Liver (tissue), 9 donors: ENCODE results near the gene TACC2. TPM values are rescaled to one million over a fixed set of nuclear protein-coding genes. Genes with fewer than 3 reads are reported as not detected.
A peak's percentile ranks its signal among the peaks of the same experiment; 100 is the strongest.

Source experiments
- DNase-seq: peaks from one replicate; pipeline ENCODE4 v3.0.0-alpha.2; 2017; ENCODE audit warnings: low spot score
- H3K27ac ChIP-seq, 2 donors: one replicate each; pipeline ENCODE4 v1.7.0; 2013; ENCODE audit warnings: inconsistent platforms in 2 of 2, low read length in 2 of 2, control low read depth in 1 of 2, low read depth in 1 of 2, mild to moderate bottlenecking in 1 of 2
- H3K27me3 ChIP-seq, 4 donors: one replicate each; pipeline versions ENCODE4 v1.6.1 to v1.7.0; 2013; ENCODE audit warnings: low read length in 3 of 4, inconsistent platforms in 1 of 4, mild to moderate bottlenecking in 1 of 4, moderate library complexity in 1 of 4; ENCODE audit not compliant: control insufficient read depth in 4 of 4, insufficient read depth in 4 of 4
- H3K36me3 ChIP-seq, 4 donors: one replicate each; pipeline versions ENCODE4 v1.6.1 to v1.7.0; 2013; ENCODE audit warnings: low read length in 3 of 4, mild to moderate bottlenecking in 3 of 4, low read depth in 1 of 4, moderate library complexity in 1 of 4; ENCODE audit not compliant: control insufficient read depth in 4 of 4, insufficient read depth in 3 of 4
- H3K4me1 ChIP-seq, 4 donors: one replicate each; pipeline versions ENCODE4 v1.6.1 to v1.7.0; 2013; ENCODE audit warnings: low read length in 3 of 4, mild to moderate bottlenecking in 3 of 4, moderate library complexity in 1 of 4; ENCODE audit not compliant: control insufficient read depth in 4 of 4, insufficient read depth in 4 of 4
- H3K4me3 ChIP-seq, 3 donors: one replicate each; pipeline versions ENCODE4 v1.6.1 to v1.7.0; 2013; ENCODE audit warnings: low read length in 3 of 3, control low read depth in 1 of 3, low read depth in 1 of 3, mild to moderate bottlenecking in 1 of 3
- H3K9ac ChIP-seq, 2 donors: one replicate each; pipeline ENCODE4 v1.7.0; 2013; ENCODE audit warnings: low read length in 2 of 2, mild to moderate bottlenecking in 2 of 2, moderate library complexity in 2 of 2, control low read depth in 1 of 2, low read depth in 1 of 2
- H3K9me3 ChIP-seq, 4 donors: one replicate each; pipeline versions ENCODE4 v1.6.1 to v1.7.0; 2013; ENCODE audit warnings: low read length in 3 of 4; ENCODE audit not compliant: control insufficient read depth in 4 of 4
- EGR1 ChIP-seq, 2 donors: IDR thresholded peaks; 2 replicates each; pipeline ENCODE4 v1.6.1; 2016 to 2018; ENCODE audit warnings: antibody characterized with exemption in 2 of 2, low read depth in 2 of 2
- FOXA1 ChIP-seq: IDR thresholded peaks from 2 replicates; pipeline ENCODE4 v1.6.1; 2016; ENCODE audit warnings: antibody characterized with exemption
- FOXA2 ChIP-seq: IDR thresholded peaks from 2 replicates; pipeline ENCODE4 v1.6.1; 2016; ENCODE audit warnings: antibody characterized with exemption
- GABPA ChIP-seq, 2 donors: IDR thresholded peaks in 1 of 2; conservative IDR thresholded peaks in 1 of 2; 2 replicates each; pipeline ENCODE4 v1.6.1; 2016; ENCODE audit warnings: antibody characterized with exemption in 2 of 2, mild to moderate bottlenecking in 1 of 2, moderate library complexity in 1 of 2
- HNF4A ChIP-seq, 2 donors: conservative IDR thresholded peaks; 2 replicates each; pipeline ENCODE4 v1.6.1; 2016; ENCODE audit warnings: antibody characterized with exemption in 2 of 2, mild to moderate bottlenecking in 2 of 2
- HNF4G ChIP-seq: IDR thresholded peaks from 2 replicates; pipeline ENCODE4 v1.6.1; 2016; ENCODE audit warnings: antibody characterized with exemption
- JUND ChIP-seq, 2 donors: IDR thresholded peaks; 2 replicates each; pipeline ENCODE4 v1.6.1; 2016; ENCODE audit warnings: antibody characterized with exemption in 2 of 2
- NR2F2 ChIP-seq: IDR thresholded peaks from 2 replicates; pipeline ENCODE4 v1.6.1; 2016; ENCODE audit warnings: antibody characterized with exemption
- RAD21 ChIP-seq, 2 donors: IDR thresholded peaks; 2 replicates each; pipeline ENCODE4 v1.6.1; 2016; ENCODE audit warnings: antibody characterized with exemption in 2 of 2, mild to moderate bottlenecking in 2 of 2
- RXRA ChIP-seq, 2 donors: IDR thresholded peaks; 2 replicates each; pipeline ENCODE4 v1.6.1; 2017 to 2018; ENCODE audit warnings: antibody characterized with exemption in 2 of 2, mild to moderate bottlenecking in 1 of 2
- SP1 ChIP-seq: IDR thresholded peaks from 2 replicates; pipeline ENCODE4 v1.6.1; 2018; ENCODE audit warnings: antibody characterized with exemption, mild to moderate bottlenecking
- TAF1 ChIP-seq: conservative IDR thresholded peaks from 2 replicates; pipeline ENCODE4 v1.6.1; 2016; ENCODE audit warnings: antibody characterized with exemption, mild to moderate bottlenecking
- YY1 ChIP-seq: IDR thresholded peaks from 2 replicates; pipeline ENCODE4 v1.6.1; 2016; ENCODE audit warnings: antibody characterized with exemption, mild to moderate bottlenecking
- WGBS: extraction: QIAGEN DNeasy Blood & Tissue Kit; methylation state at CpG from one replicate; pipeline ENCODE4 v1.1.7; 2013; 5-methylcytosine and 5-hydroxymethylcytosine counted together
- polyA plus RNA-seq, 2 donors: library from polyadenylated mRNA; stranded (reverse) in 1 of 2; unstranded in 1 of 2; fragments of 200-250 nt in 1 of 2; fragments of >200 nt in 1 of 2; fragmentation: Nextera tagmentation in 1 of 2; extraction: Ambion mirVana in 1 of 2; gene quantifications; one replicate each; pipeline versions ENCODE4 v1.2.1 to v1.2.3, GENCODE V29; 2013 to 2015
- total RNA-seq, 2 donors: library from RNA; depleted of rRNA; stranded (reverse); fragments of >200 nt; gene quantifications; one replicate each; pipeline ENCODE4 v1.2.3, GENCODE V29; 2014
- TF ChIP-seq, protein P1 (sequence below): IDR thresholded peaks from 2 replicates; pipeline ENCODE4 v1.6.1; 2016; ENCODE audit warnings: antibody characterized with exemption, mild to moderate bottlenecking
- TF ChIP-seq, protein P2 (sequence below): fragments of 150-350 bp; IDR thresholded peaks from 2 replicates; pipeline ENCODE4 v1.5.1; 2017; ENCODE audit warnings: improper control_type of control experiment, low read depth, low read length; ENCODE audit not compliant: missing input control
- TF ChIP-seq, protein P3 (sequence below): IDR thresholded peaks from 2 replicates; pipeline ENCODE4 v1.6.1; 2016; ENCODE audit warnings: antibody characterized with exemption
- TF ChIP-seq, protein P4 (sequence below): IDR thresholded peaks from 2 replicates; pipeline ENCODE4 v1.6.1; 2016; ENCODE audit warnings: antibody characterized with exemption
- TF ChIP-seq, protein P5 (sequence below): IDR thresholded peaks from 2 replicates; pipeline ENCODE4 v1.6.1; 2016; ENCODE audit warnings: antibody characterized with exemption
- donor health status: healthy.
- donor health status: healthy.
- donor health status: healthy.
- donor health status: healthy.
- donor health status: healthy.

Gene TACC2
- total and polyA plus RNA-seq, 4 donors, result 1.5 to 9.1 (median 7.8) TPM

DNA sequence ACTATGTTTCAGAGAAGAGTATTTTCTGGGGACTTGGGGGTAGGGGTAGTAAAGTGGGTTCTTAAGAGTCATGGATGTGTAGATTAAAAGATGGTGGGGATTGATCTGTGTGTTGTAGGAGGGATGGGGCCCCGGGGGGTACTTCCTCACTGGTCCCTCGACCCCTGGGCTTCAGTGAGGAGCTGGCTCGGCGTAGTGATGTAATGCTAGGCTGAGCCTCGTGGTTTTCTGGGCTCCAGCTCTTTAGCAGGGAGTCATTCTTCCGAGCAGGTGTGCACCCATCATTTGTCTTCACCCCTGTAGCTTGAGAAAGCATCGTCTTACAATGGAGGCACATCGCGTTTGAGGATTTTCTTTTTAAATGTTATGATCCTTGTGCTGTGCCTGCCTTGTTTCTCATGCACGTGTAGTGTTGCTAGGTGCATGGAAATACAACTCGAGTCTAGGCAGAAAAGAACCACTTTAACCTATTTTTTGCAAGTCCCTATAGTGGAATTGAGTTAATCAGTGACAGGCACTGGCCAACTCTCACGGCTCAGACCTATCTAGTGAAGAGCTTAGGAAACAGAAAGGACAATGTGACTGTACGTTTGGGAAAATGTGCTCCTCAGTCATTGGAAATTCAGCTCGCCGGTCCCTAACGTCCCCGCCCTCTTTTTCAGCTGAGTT, 176.0 kb downstream of the TACC2 start:
- WGBS, result 26% methylated on average over 17 of the region's 17 CpGs
- DNase-seq, result no peak
- H3K27ac ChIP-seq, result peak overlapping the region; percentile 31 to 74

More for the DNA sequence above, 176.0 kb downstream of the TACC2 start:
- TF ChIP-seq RAD21 (IDR thresholded peaks at IDR 0.05), result peak in 1 of 2 donors; percentile 55
- TF ChIP-seq, protein P1, sequence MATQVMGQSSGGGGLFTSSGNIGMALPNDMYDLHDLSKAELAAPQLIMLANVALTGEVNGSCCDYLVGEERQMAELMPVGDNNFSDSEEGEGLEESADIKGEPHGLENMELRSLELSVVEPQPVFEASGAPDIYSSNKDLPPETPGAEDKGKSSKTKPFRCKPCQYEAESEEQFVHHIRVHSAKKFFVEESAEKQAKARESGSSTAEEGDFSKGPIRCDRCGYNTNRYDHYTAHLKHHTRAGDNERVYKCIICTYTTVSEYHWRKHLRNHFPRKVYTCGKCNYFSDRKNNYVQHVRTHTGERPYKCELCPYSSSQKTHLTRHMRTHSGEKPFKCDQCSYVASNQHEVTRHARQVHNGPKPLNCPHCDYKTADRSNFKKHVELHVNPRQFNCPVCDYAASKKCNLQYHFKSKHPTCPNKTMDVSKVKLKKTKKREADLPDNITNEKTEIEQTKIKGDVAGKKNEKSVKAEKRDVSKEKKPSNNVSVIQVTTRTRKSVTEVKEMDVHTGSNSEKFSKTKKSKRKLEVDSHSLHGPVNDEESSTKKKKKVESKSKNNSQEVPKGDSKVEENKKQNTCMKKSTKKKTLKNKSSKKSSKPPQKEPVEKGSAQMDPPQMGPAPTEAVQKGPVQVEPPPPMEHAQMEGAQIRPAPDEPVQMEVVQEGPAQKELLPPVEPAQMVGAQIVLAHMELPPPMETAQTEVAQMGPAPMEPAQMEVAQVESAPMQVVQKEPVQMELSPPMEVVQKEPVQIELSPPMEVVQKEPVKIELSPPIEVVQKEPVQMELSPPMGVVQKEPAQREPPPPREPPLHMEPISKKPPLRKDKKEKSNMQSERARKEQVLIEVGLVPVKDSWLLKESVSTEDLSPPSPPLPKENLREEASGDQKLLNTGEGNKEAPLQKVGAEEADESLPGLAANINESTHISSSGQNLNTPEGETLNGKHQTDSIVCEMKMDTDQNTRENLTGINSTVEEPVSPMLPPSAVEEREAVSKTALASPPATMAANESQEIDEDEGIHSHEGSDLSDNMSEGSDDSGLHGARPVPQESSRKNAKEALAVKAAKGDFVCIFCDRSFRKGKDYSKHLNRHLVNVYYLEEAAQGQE, result no peak
- TF ChIP-seq RXRA (IDR thresholded peaks at IDR 0.05), result peak; percentile 66 to 84
- TF ChIP-seq NR2F2, result no peak
- TF ChIP-seq, protein P2, sequence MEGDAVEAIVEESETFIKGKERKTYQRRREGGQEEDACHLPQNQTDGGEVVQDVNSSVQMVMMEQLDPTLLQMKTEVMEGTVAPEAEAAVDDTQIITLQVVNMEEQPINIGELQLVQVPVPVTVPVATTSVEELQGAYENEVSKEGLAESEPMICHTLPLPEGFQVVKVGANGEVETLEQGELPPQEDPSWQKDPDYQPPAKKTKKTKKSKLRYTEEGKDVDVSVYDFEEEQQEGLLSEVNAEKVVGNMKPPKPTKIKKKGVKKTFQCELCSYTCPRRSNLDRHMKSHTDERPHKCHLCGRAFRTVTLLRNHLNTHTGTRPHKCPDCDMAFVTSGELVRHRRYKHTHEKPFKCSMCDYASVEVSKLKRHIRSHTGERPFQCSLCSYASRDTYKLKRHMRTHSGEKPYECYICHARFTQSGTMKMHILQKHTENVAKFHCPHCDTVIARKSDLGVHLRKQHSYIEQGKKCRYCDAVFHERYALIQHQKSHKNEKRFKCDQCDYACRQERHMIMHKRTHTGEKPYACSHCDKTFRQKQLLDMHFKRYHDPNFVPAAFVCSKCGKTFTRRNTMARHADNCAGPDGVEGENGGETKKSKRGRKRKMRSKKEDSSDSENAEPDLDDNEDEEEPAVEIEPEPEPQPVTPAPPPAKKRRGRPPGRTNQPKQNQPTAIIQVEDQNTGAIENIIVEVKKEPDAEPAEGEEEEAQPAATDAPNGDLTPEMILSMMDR, result no peak
- peak in 1 of 2 donors; percentile 77 for TF ChIP-seq EGR1 (IDR thresholded peaks at IDR 0.05; ENCODE audit: low read depth in 2 of 2)
- TF ChIP-seq FOXA1, result no peak
- TF ChIP-seq, protein P3, sequence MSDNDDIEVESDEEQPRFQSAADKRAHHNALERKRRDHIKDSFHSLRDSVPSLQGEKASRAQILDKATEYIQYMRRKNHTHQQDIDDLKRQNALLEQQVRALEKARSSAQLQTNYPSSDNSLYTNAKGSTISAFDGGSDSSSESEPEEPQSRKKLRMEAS, result peak; percentile 89
- peak; percentile 42 for TF ChIP-seq FOXA2
- peak; percentile 85 for TF ChIP-seq SP1
- TF ChIP-seq, protein P4, sequence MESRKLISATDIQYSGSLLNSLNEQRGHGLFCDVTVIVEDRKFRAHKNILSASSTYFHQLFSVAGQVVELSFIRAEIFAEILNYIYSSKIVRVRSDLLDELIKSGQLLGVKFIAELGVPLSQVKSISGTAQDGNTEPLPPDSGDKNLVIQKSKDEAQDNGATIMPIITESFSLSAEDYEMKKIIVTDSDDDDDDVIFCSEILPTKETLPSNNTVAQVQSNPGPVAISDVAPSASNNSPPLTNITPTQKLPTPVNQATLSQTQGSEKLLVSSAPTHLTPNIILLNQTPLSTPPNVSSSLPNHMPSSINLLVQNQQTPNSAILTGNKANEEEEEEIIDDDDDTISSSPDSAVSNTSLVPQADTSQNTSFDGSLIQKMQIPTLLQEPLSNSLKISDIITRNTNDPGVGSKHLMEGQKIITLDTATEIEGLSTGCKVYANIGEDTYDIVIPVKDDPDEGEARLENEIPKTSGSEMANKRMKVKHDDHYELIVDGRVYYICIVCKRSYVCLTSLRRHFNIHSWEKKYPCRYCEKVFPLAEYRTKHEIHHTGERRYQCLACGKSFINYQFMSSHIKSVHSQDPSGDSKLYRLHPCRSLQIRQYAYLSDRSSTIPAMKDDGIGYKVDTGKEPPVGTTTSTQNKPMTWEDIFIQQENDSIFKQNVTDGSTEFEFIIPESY, result no peak
- no peak for TF ChIP-seq HNF4G
- TF ChIP-seq TAF1, result peak; percentile 34
- TF ChIP-seq YY1, result peak; percentile 65
- no peak for TF ChIP-seq GABPA (IDR thresholded peaks at IDR 0.05 in 1 of 2, conservative IDR thresholded peaks at IDR 0.05 in 1 of 2)
- TF ChIP-seq HNF4A (conservative IDR thresholded peaks at IDR 0.05), result peak; percentile 64 to 73
- peak; percentile 20 to 77 for TF ChIP-seq JUND (IDR thresholded peaks at IDR 0.05)
- TF ChIP-seq, protein P5, sequence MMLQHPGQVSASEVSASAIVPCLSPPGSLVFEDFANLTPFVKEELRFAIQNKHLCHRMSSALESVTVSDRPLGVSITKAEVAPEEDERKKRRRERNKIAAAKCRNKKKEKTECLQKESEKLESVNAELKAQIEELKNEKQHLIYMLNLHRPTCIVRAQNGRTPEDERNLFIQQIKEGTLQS, result no peak
- Histone ChIP-seq H3K4me3 (peak overlapping the region in 1 of 3 donors; percentile 13), H3K27me3 (no peaks in the 10 kb centered on the region), H3K36me3 (no peaks in the 10 kb centered on the region), H3K9ac (no peak overlapping the region), H3K4me1 (peaks cover 23 to 41% (median 33%) of the 10 kb centered on the region in 4 donors), H3K9me3 (no peaks in the 10 kb centered on the region)
